Astrocyte (in vitro differentiated cells and primary cell): Measurements from ENCODE around the gene RNF150. TPM values are rescaled to one million over a fixed set of nuclear protein-coding genes. Genes with fewer than 3 reads are reported as not detected.
A peak's percentile ranks its signal among the peaks of the same experiment; 100 is the strongest.

ENCODE experiments used
- DNase-seq: peaks from one replicate; pipeline ENCODE4 v3.0.0-alpha.2; 2010; ENCODE audit warnings: low read depth
- FAIRE-seq: peaks from 2 replicates; lab custom pipeline; 2011; peaks lifted over from hg19 to GRCh38; lab: Jason Lieb, UNC
- H2AFZ ChIP-seq: 2 replicates; pipeline ENCODE4 v1.6.0; 2012; ENCODE audit warnings: low read depth, low read length, inconsistent platforms
- H3K27ac ChIP-seq: 2 replicates; pipeline ENCODE4 v1.5.1; 2011; ENCODE audit warnings: low read depth, low read length, inconsistent platforms
- H3K27me3 ChIP-seq: 2 replicates; pipeline ENCODE4 v1.6.0; 2011; ENCODE audit warnings: low read length, inconsistent platforms; ENCODE audit not compliant: insufficient read depth
- H3K36me3 ChIP-seq: 2 replicates; pipeline ENCODE4 v1.5.1; 2011; ENCODE audit warnings: low read length, inconsistent platforms; ENCODE audit not compliant: insufficient read depth
- H3K4me1 ChIP-seq: 2 replicates; pipeline ENCODE4 v1.5.1; 2011; ENCODE audit warnings: low read length, inconsistent platforms; ENCODE audit not compliant: insufficient read depth
- H3K4me2 ChIP-seq: 2 replicates; pipeline ENCODE4 v1.6.0; 2012; ENCODE audit warnings: low read length, inconsistent platforms
- H3K4me3 ChIP-seq: 2 replicates; pipeline ENCODE4 v1.5.1; 2011; ENCODE audit warnings: low read depth, mild to moderate bottlenecking, low read length, inconsistent platforms; ENCODE audit not compliant: insufficient read depth
- H3K79me2 ChIP-seq: 2 replicates; pipeline ENCODE4 v1.6.0; 2012; ENCODE audit warnings: mild to moderate bottlenecking, low read length, inconsistent platforms; ENCODE audit not compliant: insufficient read depth
- H3K9ac ChIP-seq: 2 replicates; pipeline ENCODE4 v1.6.0; 2012; ENCODE audit warnings: mild to moderate bottlenecking, low read length, inconsistent platforms
- H3K9me3 ChIP-seq: 2 replicates; pipeline ENCODE4 v1.5.1; 2012; ENCODE audit warnings: low read depth, mild to moderate bottlenecking, low read length, inconsistent platforms; ENCODE audit not compliant: insufficient read depth
- H4K20me1 ChIP-seq: 2 replicates; pipeline ENCODE4 v1.6.0; 2012; ENCODE audit warnings: low read length, inconsistent platforms; ENCODE audit not compliant: insufficient read depth
- H3K27ac Mint-ChIP-seq: one replicate; pipeline ENCODE4 v1.8.0; 2021; ENCODE audit warnings: mild to moderate bottlenecking, mixed read lengths; ENCODE audit not compliant: unreplicated experiment
- H3K27me3 Mint-ChIP-seq: one replicate; pipeline ENCODE4 v1.8.0; 2021; ENCODE audit warnings: low read depth, mixed read lengths; ENCODE audit not compliant: unreplicated experiment
- H3K36me3 Mint-ChIP-seq: one replicate; pipeline ENCODE4 v1.8.0; 2021; ENCODE audit warnings: low read depth, mixed read lengths; ENCODE audit not compliant: unreplicated experiment
- H3K4me1 Mint-ChIP-seq: one replicate; pipeline ENCODE4 v1.8.0; 2021; ENCODE audit warnings: low read depth, mixed read lengths; ENCODE audit not compliant: unreplicated experiment
- H3K4me3 Mint-ChIP-seq: one replicate; pipeline ENCODE4 v1.8.0; 2021; ENCODE audit warnings: mild to moderate bottlenecking, moderate library complexity, mixed read lengths; ENCODE audit not compliant: unreplicated experiment
- H3K9me3 Mint-ChIP-seq: one replicate; pipeline ENCODE4 v1.8.0; 2021; ENCODE audit warnings: mild to moderate bottlenecking, mixed read lengths; ENCODE audit not compliant: unreplicated experiment
- EZH2 ChIP-seq: IDR thresholded peaks from 2 replicates; pipeline ENCODE4 v1.6.1; 2012; ENCODE audit warnings: mild to moderate bottlenecking, low read length, inconsistent platforms; ENCODE audit not compliant: insufficient read depth
- total RNA-seq: library from RNA; stranded (reverse); gene quantifications from 2 replicates; pipeline ENCODE4 v1.2.1, GENCODE V29; 2021
- TF ChIP-seq, protein P1 (sequence below): IDR thresholded peaks from 2 replicates; pipeline ENCODE4 v1.5.1; 2011; ENCODE audit warnings: low read depth, mild to moderate bottlenecking, inconsistent platforms, low read length, moderate library complexity; ENCODE audit not compliant: insufficient read depth

Gene RNF150
- total RNA-seq, 1 donor from 2014 or later, result 5.2 TPM

DNA sequence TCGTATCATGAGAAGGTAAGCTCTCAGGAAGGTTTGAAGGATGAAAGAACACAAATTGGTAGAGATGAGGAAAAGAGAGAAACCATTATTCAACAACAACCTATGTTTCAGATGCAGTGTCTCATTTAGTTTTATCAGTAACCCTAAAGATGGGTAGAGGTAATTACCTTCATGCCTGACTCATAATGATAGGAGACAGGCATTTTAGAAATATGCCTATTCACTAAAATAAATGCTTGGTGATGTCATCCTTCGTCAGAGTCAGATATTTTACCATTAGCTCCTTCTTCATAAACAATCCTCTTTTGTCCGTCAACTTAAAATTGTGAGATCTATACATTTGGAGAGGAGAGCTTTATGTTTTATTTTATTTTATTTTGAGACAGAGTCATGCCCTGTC is 21.5 kb upstream of the RNF150 start:
- H3K9ac ChIP-seq, result no peak overlapping the region
- no peak overlapping the region for H3K27ac Mint-ChIP-seq
- no peak overlapping the region for H3K27ac ChIP-seq
- H3K27me3 ChIP-seq, result no peaks in the 10 kb centered on the region
- FAIRE-seq (no peak), DNase-seq (peak; percentile 25)
- H3K4me2 ChIP-seq, result no peak overlapping the region
- H3K9me3 ChIP-seq, result no peaks in the 10 kb centered on the region
- peaks cover 11% of the 10 kb centered on the region for H3K4me1 ChIP-seq
- peaks cover 5% of the 10 kb centered on the region for H3K4me1 Mint-ChIP-seq
- H4K20me1 ChIP-seq, result no peaks in the 10 kb centered on the region
- H3K36me3 Mint-ChIP-seq, result no peaks in the 10 kb centered on the region
- no peaks in the 10 kb centered on the region for H3K9me3 Mint-ChIP-seq
- TF ChIP-seq, protein P1, sequence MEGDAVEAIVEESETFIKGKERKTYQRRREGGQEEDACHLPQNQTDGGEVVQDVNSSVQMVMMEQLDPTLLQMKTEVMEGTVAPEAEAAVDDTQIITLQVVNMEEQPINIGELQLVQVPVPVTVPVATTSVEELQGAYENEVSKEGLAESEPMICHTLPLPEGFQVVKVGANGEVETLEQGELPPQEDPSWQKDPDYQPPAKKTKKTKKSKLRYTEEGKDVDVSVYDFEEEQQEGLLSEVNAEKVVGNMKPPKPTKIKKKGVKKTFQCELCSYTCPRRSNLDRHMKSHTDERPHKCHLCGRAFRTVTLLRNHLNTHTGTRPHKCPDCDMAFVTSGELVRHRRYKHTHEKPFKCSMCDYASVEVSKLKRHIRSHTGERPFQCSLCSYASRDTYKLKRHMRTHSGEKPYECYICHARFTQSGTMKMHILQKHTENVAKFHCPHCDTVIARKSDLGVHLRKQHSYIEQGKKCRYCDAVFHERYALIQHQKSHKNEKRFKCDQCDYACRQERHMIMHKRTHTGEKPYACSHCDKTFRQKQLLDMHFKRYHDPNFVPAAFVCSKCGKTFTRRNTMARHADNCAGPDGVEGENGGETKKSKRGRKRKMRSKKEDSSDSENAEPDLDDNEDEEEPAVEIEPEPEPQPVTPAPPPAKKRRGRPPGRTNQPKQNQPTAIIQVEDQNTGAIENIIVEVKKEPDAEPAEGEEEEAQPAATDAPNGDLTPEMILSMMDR, result no peak
- no peak for TF ChIP-seq EZH2
- H3K79me2 ChIP-seq, result no peaks in the 10 kb centered on the region
- H3K4me3 Mint-ChIP-seq, result no peak overlapping the region
- no peaks in the 10 kb centered on the region for H3K36me3 ChIP-seq
- H2AFZ ChIP-seq, result no peak overlapping the region
- H3K27me3 Mint-ChIP-seq, result no peaks in the 10 kb centered on the region
- no peak overlapping the region for H3K4me3 ChIP-seq

DNA sequence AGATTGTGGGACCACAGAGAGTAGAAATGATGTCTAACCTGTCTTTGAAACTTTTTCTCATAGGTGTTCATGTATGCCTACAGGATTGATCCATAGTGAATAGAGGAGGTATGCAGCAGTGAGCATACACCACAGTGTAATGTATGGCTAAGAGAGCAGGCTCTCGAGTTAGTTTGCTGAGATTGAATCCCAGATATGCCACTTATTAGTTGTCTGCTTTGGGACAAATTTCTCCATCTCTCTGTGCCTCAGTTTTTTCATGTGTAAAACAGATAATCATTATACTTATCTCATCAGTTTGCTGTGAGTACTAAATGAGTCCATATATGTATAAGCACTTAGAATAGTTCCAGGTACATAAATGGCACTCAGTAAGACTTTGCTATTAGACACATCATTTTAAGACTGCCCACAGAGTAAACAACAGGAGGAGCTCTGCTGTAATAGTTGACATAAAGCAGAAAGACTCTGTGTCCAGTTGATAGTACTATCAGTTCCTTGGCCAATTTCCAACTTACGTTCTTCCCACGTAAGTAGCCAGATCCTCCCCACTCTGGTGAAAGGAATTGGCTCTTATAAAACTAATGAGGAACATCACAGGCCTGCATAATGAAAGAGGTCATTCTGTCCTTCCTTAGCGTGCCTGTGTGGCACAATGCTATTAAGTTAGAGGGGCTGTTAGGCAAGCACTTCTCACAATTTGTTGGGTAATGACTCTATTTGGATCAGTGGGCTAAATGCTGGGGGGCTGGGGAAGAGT is 20.7 kb upstream of the RNF150 start:
- Histone ChIP-seq H3K79me2 (no peaks in the 10 kb centered on the region), H3K9ac (no peak overlapping the region), H3K36me3 (no peaks in the 10 kb centered on the region), H3K27ac (no peak overlapping the region), H3K27me3 (no peaks in the 10 kb centered on the region), H2AFZ (no peak overlapping the region), H3K9me3 (no peaks in the 10 kb centered on the region), H4K20me1 (no peaks in the 10 kb centered on the region), H3K4me2 (no peak overlapping the region), H3K4me1 (peaks cover 11% of the 10 kb centered on the region), H3K4me3 (no peak overlapping the region)
- FAIRE-seq, result no peak
- no peaks in the 10 kb centered on the region for H3K27me3 Mint-ChIP-seq
- H3K4me3 Mint-ChIP-seq, result no peak overlapping the region
- peaks cover 5% of the 10 kb centered on the region for H3K4me1 Mint-ChIP-seq
- H3K36me3 Mint-ChIP-seq, result no peaks in the 10 kb centered on the region
- no peaks in the 10 kb centered on the region for H3K9me3 Mint-ChIP-seq
- DNase-seq, result peak; percentile 30
- H3K27ac Mint-ChIP-seq, result no peak overlapping the region
- TF ChIP-seq, protein P1, result no peak
- TF ChIP-seq EZH2, result no peak

DNA sequence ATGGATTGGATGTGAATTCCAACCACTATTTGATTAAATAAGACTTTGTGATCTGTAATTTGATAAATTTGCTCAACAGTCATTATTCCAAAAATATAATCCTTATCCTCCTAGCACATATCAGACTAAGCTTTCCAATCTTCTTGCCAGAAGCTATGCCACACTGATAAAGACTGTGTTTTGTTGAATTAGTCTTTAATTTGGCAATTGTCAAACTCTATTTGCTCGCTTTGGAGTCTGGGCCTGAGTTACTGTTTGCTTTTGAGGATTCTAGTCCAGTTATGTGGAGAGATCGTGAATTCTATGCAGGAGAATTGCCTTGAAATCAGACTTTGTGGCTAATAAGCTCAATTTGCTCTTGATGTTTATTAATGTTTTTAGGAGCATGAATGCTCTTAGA is 10.9 kb upstream of the RNF150 start:
- FAIRE-seq (no peak), DNase-seq (no peak)
- Histone ChIP-seq H2AFZ (no peak overlapping the region), H3K27ac (no peak overlapping the region), H3K4me3 (no peak overlapping the region), H4K20me1 (no peaks in the 10 kb centered on the region), H3K36me3 (no peaks in the 10 kb centered on the region), H3K27me3 (no peaks in the 10 kb centered on the region), H3K9me3 (no peaks in the 10 kb centered on the region), H3K9ac (no peak overlapping the region), H3K4me2 (no peak overlapping the region), H3K4me1 (no peaks in the 10 kb centered on the region), H3K79me2 (no peaks in the 10 kb centered on the region)
- H3K27ac Mint-ChIP-seq, result no peak overlapping the region
- H3K36me3 Mint-ChIP-seq, result no peaks in the 10 kb centered on the region
- no peaks in the 10 kb centered on the region for H3K4me1 Mint-ChIP-seq
- H3K27me3 Mint-ChIP-seq, result no peaks in the 10 kb centered on the region
- no peak for TF ChIP-seq EZH2
- TF ChIP-seq, protein P1, result no peak
- no peaks in the 10 kb centered on the region for H3K9me3 Mint-ChIP-seq
- no peak overlapping the region for H3K4me3 Mint-ChIP-seq
